Measurements from ENCODE around the gene SLFNL1. TPM values are rescaled to one million over a fixed set of nuclear protein-coding genes. Genes with fewer than 3 reads are reported as not detected.
A peak's percentile ranks its signal among the peaks of the same experiment; 100 is the strongest.

The SLFNL1 gene
- polyA plus RNA-seq, 2 of the 4 experiments (the other 2 are of a cell fraction): 0.01 to 0.03 TPM

DNA sequence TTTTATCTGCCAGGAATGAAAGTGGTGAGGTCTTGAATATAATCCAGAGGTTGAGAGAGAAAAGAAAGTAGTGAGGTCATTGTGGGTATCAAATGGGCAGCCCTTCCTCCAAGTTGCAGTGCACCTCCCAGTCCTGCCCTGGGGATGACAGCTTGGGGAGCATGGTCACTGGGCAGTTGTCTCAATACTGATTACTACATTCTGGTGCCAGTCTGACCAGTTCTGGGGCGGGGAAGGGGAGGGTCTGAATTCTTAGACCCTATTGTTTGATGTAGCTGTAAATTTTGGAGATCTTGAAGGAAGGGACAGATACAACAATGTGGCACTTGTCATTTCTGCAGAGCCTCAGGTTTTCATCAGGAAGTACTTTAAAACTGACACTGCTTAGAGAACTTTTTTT is 11.2 kb downstream of the SLFNL1 start:
- Histone ChIP-seq H3K4me2 (no peak overlapping the region), H3K4me3 (no peak overlapping the region), H3K4me1 (peaks cover 67% of the 10 kb centered on the region; the same call in 2 of the 3 replicates), H3K9me3 (no peaks in the 10 kb centered on the region), H3K27ac (no peak overlapping the region)
- POLR2A ChIA-PET: no interaction called here
- 100% methylated on average over 1 of the region's 1 CpG for WGBS (ENCODE audit: missing lambda C conversion rate)
- ATAC-seq (0 out of 6 replicates have a peak, but pooled peaks of 1 of the 2 experiments have one; percentile 1), FAIRE-seq (no peak), DNase-seq (ENCODE audit: low read depth in 1 of 2, low spot score in 1 of 2) (no peak)
- TF ChIP-seq ZFP36 (IDR thresholded peaks at IDR 0.05; ENCODE audit: borderline replicate concordance, partially characterized antibody): no peak
- TF ChIP-seq, protein P1, sequence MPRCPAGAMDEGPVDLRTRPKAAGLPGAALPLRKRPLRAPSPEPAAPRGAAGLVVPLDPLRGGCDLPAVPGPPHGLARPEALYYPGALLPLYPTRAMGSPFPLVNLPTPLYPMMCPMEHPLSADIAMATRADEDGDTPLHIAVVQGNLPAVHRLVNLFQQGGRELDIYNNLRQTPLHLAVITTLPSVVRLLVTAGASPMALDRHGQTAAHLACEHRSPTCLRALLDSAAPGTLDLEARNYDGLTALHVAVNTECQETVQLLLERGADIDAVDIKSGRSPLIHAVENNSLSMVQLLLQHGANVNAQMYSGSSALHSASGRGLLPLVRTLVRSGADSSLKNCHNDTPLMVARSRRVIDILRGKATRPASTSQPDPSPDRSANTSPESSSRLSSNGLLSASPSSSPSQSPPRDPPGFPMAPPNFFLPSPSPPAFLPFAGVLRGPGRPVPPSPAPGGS (IDR thresholded peaks at IDR 0.05): no peak
- no peak for TF ChIP-seq PHF8 (IDR thresholded peaks at IDR 0.05; ENCODE audit: borderline replicate concordance, low read depth)
- TF ChIP-seq CBX2 (IDR thresholded peaks at IDR 0.05; ENCODE audit: borderline replicate concordance, low read depth): no peak
- no peak for TF ChIP-seq TFCP2L1 (CRISPR knock-in tag; IDR thresholded peaks at IDR 0.05)
- TF ChIP-seq, protein P2, sequence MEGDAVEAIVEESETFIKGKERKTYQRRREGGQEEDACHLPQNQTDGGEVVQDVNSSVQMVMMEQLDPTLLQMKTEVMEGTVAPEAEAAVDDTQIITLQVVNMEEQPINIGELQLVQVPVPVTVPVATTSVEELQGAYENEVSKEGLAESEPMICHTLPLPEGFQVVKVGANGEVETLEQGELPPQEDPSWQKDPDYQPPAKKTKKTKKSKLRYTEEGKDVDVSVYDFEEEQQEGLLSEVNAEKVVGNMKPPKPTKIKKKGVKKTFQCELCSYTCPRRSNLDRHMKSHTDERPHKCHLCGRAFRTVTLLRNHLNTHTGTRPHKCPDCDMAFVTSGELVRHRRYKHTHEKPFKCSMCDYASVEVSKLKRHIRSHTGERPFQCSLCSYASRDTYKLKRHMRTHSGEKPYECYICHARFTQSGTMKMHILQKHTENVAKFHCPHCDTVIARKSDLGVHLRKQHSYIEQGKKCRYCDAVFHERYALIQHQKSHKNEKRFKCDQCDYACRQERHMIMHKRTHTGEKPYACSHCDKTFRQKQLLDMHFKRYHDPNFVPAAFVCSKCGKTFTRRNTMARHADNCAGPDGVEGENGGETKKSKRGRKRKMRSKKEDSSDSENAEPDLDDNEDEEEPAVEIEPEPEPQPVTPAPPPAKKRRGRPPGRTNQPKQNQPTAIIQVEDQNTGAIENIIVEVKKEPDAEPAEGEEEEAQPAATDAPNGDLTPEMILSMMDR (IDR thresholded peaks at IDR 0.05): no peak
- TF ChIP-seq, protein P3, sequence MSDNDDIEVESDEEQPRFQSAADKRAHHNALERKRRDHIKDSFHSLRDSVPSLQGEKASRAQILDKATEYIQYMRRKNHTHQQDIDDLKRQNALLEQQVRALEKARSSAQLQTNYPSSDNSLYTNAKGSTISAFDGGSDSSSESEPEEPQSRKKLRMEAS (IDR thresholded peaks at IDR 0.05): no peak
- CTCF ChIA-PET: interaction anchor here (2.2 kb wide), 1 partner anchor 161 kb away, joined by 5 read pairs; no protein-coding TSS in a partner anchor

DNA sequence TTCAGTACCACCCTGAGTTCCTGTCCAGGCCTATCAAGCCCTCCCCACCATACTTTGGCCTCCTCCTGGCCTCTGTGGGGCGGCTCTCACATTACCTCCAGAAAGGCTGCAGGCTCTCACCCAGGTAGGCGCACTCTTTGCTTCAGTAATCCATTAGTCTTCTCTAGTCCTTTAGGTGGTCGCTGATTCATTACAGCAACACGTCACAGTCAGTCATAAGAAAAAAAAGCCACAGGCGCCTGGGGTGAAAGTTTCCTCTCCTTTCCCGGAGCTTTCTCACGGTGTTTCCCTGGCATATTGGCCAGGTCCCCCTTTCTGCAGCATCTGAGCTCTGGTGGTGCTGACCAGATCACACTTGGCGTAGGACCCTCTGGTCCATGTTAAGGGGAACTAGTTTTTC is 12.1 kb downstream of the SLFNL1 start:
- no peak overlapping the region for H3K4me3 ChIP-seq
- no peak for ATAC-seq
- no peak for FAIRE-seq
- peaks cover 68% of the 10 kb centered on the region; the same call in 2 of the 3 replicates for H3K4me1 ChIP-seq
- no peak overlapping the region for H3K27ac ChIP-seq
- CTCF ChIA-PET: interaction anchor here (2.2 kb wide), 1 partner anchor 160 kb away, joined by 5 read pairs; no protein-coding TSS in a partner anchor
- POLR2A ChIA-PET: interaction anchor here (0.5 kb wide), 1 partner anchor 9 kb away, joined by 3 read pairs; no protein-coding TSS in a partner anchor
- no peak overlapping the region for H3K4me2 ChIP-seq
- 91% methylated on average over 8 of the region's 8 CpGs for WGBS (ENCODE audit: missing lambda C conversion rate)
- no peak for DNase-seq (ENCODE audit: low read depth in 1 of 2, low spot score in 1 of 2)
- TF ChIP-seq FOXS1 (CRISPR knock-in tag; IDR thresholded peaks at IDR 0.05) (no peak), BHLHE40 (IDR thresholded peaks at IDR 0.05; ENCODE audit: low read depth, low read length) (no peak), RNF2 (IDR thresholded peaks at IDR 0.05; ENCODE audit: borderline replicate concordance, low read depth) (no peak), HDAC2 (IDR thresholded peaks at IDR 0.05) (no peak), HOXB5 (CRISPR knock-in tag; IDR thresholded peaks at IDR 0.05) (no peak), KDM1A (IDR thresholded peaks at IDR 0.05; ENCODE audit: low read depth) (no peak), POLR2AphosphoS2 (conservative IDR thresholded peaks at IDR 0.05; ENCODE audit: low read length) (no peak), TP53 (CRISPR knock-in tag; IDR thresholded peaks at IDR 0.05) (no peak), ZFP36 (IDR thresholded peaks at IDR 0.05; ENCODE audit: borderline replicate concordance, partially characterized antibody) (no peak), JUNB (IDR thresholded peaks at IDR 0.05) (no peak), FOSL2 (IDR thresholded peaks at IDR 0.05) (no peak), FOSL2 (CRISPR knock-in tag; IDR thresholded peaks at IDR 0.05) (no peak), NR3C1 (IDR thresholded peaks at IDR 0.05) (no peak), PHF8 (IDR thresholded peaks at IDR 0.05; ENCODE audit: borderline replicate concordance, low read depth) (no peak)
- TF ChIP-seq, protein P4, sequence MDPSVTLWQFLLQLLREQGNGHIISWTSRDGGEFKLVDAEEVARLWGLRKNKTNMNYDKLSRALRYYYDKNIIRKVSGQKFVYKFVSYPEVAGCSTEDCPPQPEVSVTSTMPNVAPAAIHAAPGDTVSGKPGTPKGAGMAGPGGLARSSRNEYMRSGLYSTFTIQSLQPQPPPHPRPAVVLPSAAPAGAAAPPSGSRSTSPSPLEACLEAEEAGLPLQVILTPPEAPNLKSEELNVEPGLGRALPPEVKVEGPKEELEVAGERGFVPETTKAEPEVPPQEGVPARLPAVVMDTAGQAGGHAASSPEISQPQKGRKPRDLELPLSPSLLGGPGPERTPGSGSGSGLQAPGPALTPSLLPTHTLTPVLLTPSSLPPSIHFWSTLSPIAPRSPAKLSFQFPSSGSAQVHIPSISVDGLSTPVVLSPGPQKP (IDR thresholded peaks at IDR 0.05; ENCODE audit: low read depth, low read length): no peak
- TF ChIP-seq, protein P1 (IDR thresholded peaks at IDR 0.05): no peak
- TF ChIP-seq, protein P5, sequence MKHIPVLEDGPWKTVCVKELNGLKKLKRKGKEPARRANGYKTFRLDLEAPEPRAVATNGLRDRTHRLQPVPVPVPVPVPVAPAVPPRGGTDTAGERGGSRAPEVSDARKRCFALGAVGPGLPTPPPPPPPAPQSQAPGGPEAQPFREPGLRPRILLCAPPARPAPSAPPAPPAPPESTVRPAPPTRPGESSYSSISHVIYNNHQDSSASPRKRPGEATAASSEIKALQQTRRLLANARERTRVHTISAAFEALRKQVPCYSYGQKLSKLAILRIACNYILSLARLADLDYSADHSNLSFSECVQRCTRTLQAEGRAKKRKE (CRISPR knock-in tag; IDR thresholded peaks at IDR 0.05; ENCODE audit: low read depth): no peak
- H3K9me3 ChIP-seq: no peaks in the 10 kb centered on the region
